HPDE6-E6E7 (cell line): ENCODE measurements around the gene HIBCH.
"Not testable (repeated sequence)": the region's sequence is repeated elsewhere in the genome, so short reads cannot be mapped to it uniquely, and the experiment has no call there.

Experiments
- DNase-seq: peaks from one replicate; pipeline ENCODE4 v3.0.0; 2011; ENCODE audit warnings: missing footprints; ENCODE audit errors: extremely low spot score

Gene HIBCH

GRCh38 chr2:190308031-190308430 is 11.6 kb downstream of the HIBCH start:
- no peak for DNase-seq

GRCh38 chr2:190304404-190304803 is 15.2 kb downstream of the HIBCH start:
- DNase-seq = no peak

- no peak for DNase-seq
Measured at GRCh38 chr2:190303647-190304046, 16.0 kb downstream of the HIBCH start.

- no peak for DNase-seq
Measured at GRCh38 chr2:190302052-190302451, 17.6 kb downstream of the HIBCH start.

- no peak for DNase-seq
Measured at GRCh38 chr2:190301032-190301431, 18.6 kb downstream of the HIBCH start.

- DNase-seq = not testable (repeated sequence)
Measured at GRCh38 chr2:190297880-190298279, 21.7 kb downstream of the HIBCH start.

- peak; percentile 11 for DNase-seq
Measured at GRCh38 chr2:190283783-190284182, 35.8 kb downstream of the HIBCH start.

GRCh38 chr2:190280565-190281350 is 38.9 kb downstream of the HIBCH start:
- no peak for DNase-seq

- DNase-seq = not testable (repeated sequence)
Measured at GRCh38 chr2:190279256-190280134, 40.1 kb downstream of the HIBCH start.

GRCh38 chr2:190277234-190278112 is 42.2 kb downstream of the HIBCH start:
- no peak for DNase-seq

- no peak for DNase-seq
Measured at GRCh38 chr2:190272457-190272842, 47.2 kb downstream of the HIBCH start.

GRCh38 chr2:190271783-190272456 is 47.7 kb downstream of the HIBCH start:
- DNase-seq = no peak

- no peak for DNase-seq
Measured at GRCh38 chr2:190270298-190270697, 49.3 kb downstream of the HIBCH start.

- not testable (repeated sequence) for DNase-seq
Measured at GRCh38 chr2:190269699-190270098, 49.9 kb downstream of the HIBCH start.

GRCh38 chr2:190267302-190267701 is 52.3 kb downstream of the HIBCH start:
- DNase-seq = peak; percentile 28

GRCh38 chr2:190266314-190266713 is 53.3 kb downstream of the HIBCH start:
- DNase-seq = no peak

- no peak for DNase-seq
Measured at GRCh38 chr2:190261851-190262250, 57.8 kb downstream of the HIBCH start.

GRCh38 chr2:190256087-190256486 is 63.5 kb downstream of the HIBCH start:
- DNase-seq = no peak

GRCh38 chr2:190255676-190256075 is 64.0 kb downstream of the HIBCH start:
- DNase-seq = no peak

- DNase-seq = no peak
Measured at GRCh38 chr2:190254063-190254850, 65.4 kb downstream of the HIBCH start.
